ENCODE results near the gene FRMPD2. TPM values are rescaled to one million over a fixed set of nuclear protein-coding genes. Genes with fewer than 3 reads are reported as not detected.
A peak's percentile ranks its signal among the peaks of the same experiment; 100 is the strongest.

The FRMPD2 gene
- total RNA-seq, 1 experiment from 2014 or later, result not detected

GRCh38 chr10:48309711-48310226 lies 35.3 kb upstream of the FRMPD2 start:
- intact Hi-C loops (cut with micrococcal nuclease; ENCODE audit: unreplicated experiment), result loop anchor here (10.0 kb wide), 1 partner anchor 75 kb away; no protein-coding TSS in a partner anchor
- H3K4me1 ChIP-seq (ENCODE audit: insufficient read depth, low read length, poor library complexity, severe bottlenecking), result peaks cover 13% of the 10 kb centered on the region
- no peaks in the 10 kb centered on the region for H3K9me3 ChIP-seq (ENCODE audit: low read depth, low read length, poor library complexity, severe bottlenecking)
- no peak overlapping the region for H3K4me3 ChIP-seq (ENCODE audit: low read depth, low read length, poor library complexity, severe bottlenecking)
- DNase-seq (ENCODE audit: low spot score), result no peak
- BruUV-seq (replicated peaks), result no TSS peak
- TF ChIP-seq EZH2 (IDR thresholded peaks at IDR 0.05; ENCODE audit: borderline replicate concordance, low read depth, low read length, poor library complexity, severe bottlenecking) (no peak), CTCF (conservative IDR thresholded peaks at IDR 0.05; ENCODE audit: low read depth, low read length) (peak; percentile 48)
- CTCF ChIA-PET, result no interaction called here
- POLR2A ChIA-PET (ENCODE audit: low non-redundant PET), result no interaction called here
- H3K36me3 ChIP-seq (ENCODE audit: insufficient read depth, low read length, poor library complexity, severe bottlenecking), result no peaks in the 10 kb centered on the region
- no peaks in the 10 kb centered on the region for H3K27me3 ChIP-seq (replicated peaks; ENCODE audit: insufficient read depth, low read depth, low read length, poor library complexity)
- H3K27ac ChIP-seq (ENCODE audit: low read depth, low read length, poor library complexity, severe bottlenecking), result no peak overlapping the region

- BruUV-seq (replicated peaks), result no TSS peak
- Histone ChIP-seq H3K4me1 (ENCODE audit: insufficient read depth, low read length, poor library complexity, severe bottlenecking) (peaks cover 13% of the 10 kb centered on the region), H3K27me3 (replicated peaks; ENCODE audit: insufficient read depth, low read depth, low read length, poor library complexity) (no peaks in the 10 kb centered on the region), H3K36me3 (ENCODE audit: insufficient read depth, low read length, poor library complexity, severe bottlenecking) (no peaks in the 10 kb centered on the region), H3K4me3 (ENCODE audit: low read depth, low read length, poor library complexity, severe bottlenecking) (peak overlapping the region; percentile 88), H3K9me3 (ENCODE audit: low read depth, low read length, poor library complexity, severe bottlenecking) (no peaks in the 10 kb centered on the region), H3K27ac (ENCODE audit: low read depth, low read length, poor library complexity, severe bottlenecking) (peak overlapping the region; percentile 87)
- ChIA-PET POLR2A (ENCODE audit: low non-redundant PET) (no interaction called here), CTCF (no interaction called here)
- DNase-seq (ENCODE audit: low spot score), result no peak
- TF ChIP-seq CTCF (conservative IDR thresholded peaks at IDR 0.05; ENCODE audit: low read depth, low read length), result no peak
- TF ChIP-seq EZH2 (IDR thresholded peaks at IDR 0.05; ENCODE audit: borderline replicate concordance, low read depth, low read length, poor library complexity, severe bottlenecking), result no peak
- intact Hi-C loops (cut with micrococcal nuclease; ENCODE audit: unreplicated experiment), result loop anchor here (10.0 kb wide), 1 partner anchor 77 kb away; no protein-coding TSS in a partner anchor
These were observed 33.2 kb upstream of the FRMPD2 start for GRCh38 chr10:48307711-48308018.

- intact Hi-C loops (cut with micrococcal nuclease; ENCODE audit: unreplicated experiment), result loop anchor here (10.0 kb wide), 1 partner anchor 78 kb away; no protein-coding TSS in a partner anchor
- DNase-seq (ENCODE audit: low spot score), result peak; percentile 62
- ChIA-PET CTCF (no interaction called here), POLR2A (ENCODE audit: low non-redundant PET) (no interaction called here)
- H3K4me3 ChIP-seq (ENCODE audit: low read depth, low read length, poor library complexity, severe bottlenecking), result peak overlapping the region; percentile 88
- BruUV-seq (replicated peaks), result no TSS peak
- no peaks in the 10 kb centered on the region for H3K9me3 ChIP-seq (ENCODE audit: low read depth, low read length, poor library complexity, severe bottlenecking)
- peak overlapping the region; percentile 87 for H3K27ac ChIP-seq (ENCODE audit: low read depth, low read length, poor library complexity, severe bottlenecking)
- no peaks in the 10 kb centered on the region for H3K27me3 ChIP-seq (replicated peaks; ENCODE audit: insufficient read depth, low read depth, low read length, poor library complexity)
- peaks cover 13% of the 10 kb centered on the region for H3K4me1 ChIP-seq (ENCODE audit: insufficient read depth, low read length, poor library complexity, severe bottlenecking)
- TF ChIP-seq CTCF (conservative IDR thresholded peaks at IDR 0.05; ENCODE audit: low read depth, low read length) (no peak), EZH2 (IDR thresholded peaks at IDR 0.05; ENCODE audit: borderline replicate concordance, low read depth, low read length, poor library complexity, severe bottlenecking) (no peak)
- no peaks in the 10 kb centered on the region for H3K36me3 ChIP-seq (ENCODE audit: insufficient read depth, low read length, poor library complexity, severe bottlenecking)
These were observed 32.6 kb upstream of the FRMPD2 start for GRCh38 chr10:48306870-48307710.
